Spleen (tissue), 11 donors: Measurements from ENCODE around the gene C19orf85. TPM values are rescaled to one million over a fixed set of nuclear protein-coding genes. Genes with fewer than 3 reads are reported as not detected.

Experiments used
- DNase-seq: peaks from one replicate; pipeline ENCODE4 v3.0.0-alpha.2; 2020
- H3K27ac ChIP-seq, 8 donors: fragments of 200-600 bp; sonication (generic) in 7 of 8; 1 replicate in 4 of 8; 2 replicates in 4 of 8; pipeline versions ENCODE4 v1.5.0 to v1.8.0; 2016 to 2021; ENCODE audit warnings: inconsistent platforms in 4 of 8, mild to moderate bottlenecking in 4 of 8, moderate library complexity in 1 of 8
- H3K27me3 ChIP-seq, 7 donors: fragments of 200-600 bp; sonication (generic) in 6 of 7; replicated peaks in 1 of 7; 1 replicate in 4 of 7; 2 replicates in 3 of 7; pipeline versions ENCODE4 v1.5.0 to v1.8.0; 2016 to 2021; ENCODE audit warnings: inconsistent platforms in 3 of 7, mild to moderate bottlenecking in 1 of 7
- H3K36me3 ChIP-seq, 6 donors: fragments of 200-600 bp; sonication (generic) in 5 of 6; 1 replicate in 4 of 6; 2 replicates in 2 of 6; pipeline versions ENCODE4 v1.5.0 to v1.8.0; 2016 to 2021; ENCODE audit warnings: inconsistent platforms in 2 of 6
- H3K4me1 ChIP-seq, 6 donors: fragments of 200-600 bp; sonication (generic) in 5 of 6; 1 replicate in 3 of 6; 2 replicates in 3 of 6; pipeline versions ENCODE4 v1.5.0 to v1.8.0; 2016 to 2021; ENCODE audit warnings: inconsistent platforms in 3 of 6
- H3K4me3 ChIP-seq, 8 donors: fragments of 200-600 bp; sonication (generic) in 7 of 8; 1 replicate in 4 of 8; 2 replicates in 4 of 8; pipeline versions ENCODE4 v1.5.0 to v1.8.0; 2016 to 2021; ENCODE audit warnings: inconsistent platforms in 4 of 8, mild to moderate bottlenecking in 4 of 8, moderate library complexity in 2 of 8
- H3K9me3 ChIP-seq, 8 donors: fragments of 200-600 bp; sonication (generic) in 7 of 8; 1 replicate in 4 of 8; 2 replicates in 4 of 8; pipeline versions ENCODE4 v1.5.0 to v1.8.0; 2016 to 2021; ENCODE audit warnings: inconsistent platforms in 4 of 8
- CTCF ChIP-seq, 11 experiments: fragments of 200-600 bp in 7 of 11; fragments of 450-650 bp in 4 of 11; sonication (generic) in 4 of 11; IDR thresholded peaks in 8 of 11; conservative IDR thresholded peaks in 3 of 11; 1 replicate in 7 of 11; 2 replicates in 4 of 11; pipeline versions ENCODE4 v1.4.0 to v1.8.0; 2016 to 2021; ENCODE audit warnings: antibody characterized with exemption in 11 of 11, inconsistent platforms in 4 of 11, mild to moderate bottlenecking in 1 of 11
- POLR2A ChIP-seq, 3 donors: fragments of 450-650 bp; IDR thresholded peaks; one replicate each; pipeline ENCODE4 v1.5.1; 2017; ENCODE audit warnings: antibody characterized with exemption in 3 of 3, mild to moderate bottlenecking in 1 of 3
- POLR2AphosphoS5 ChIP-seq, 3 donors: sonication (generic); formaldehyde crosslinking; IDR thresholded peaks; one replicate each; pipeline ENCODE4 v1.5.1; 2017; ENCODE audit warnings: antibody characterized with exemption in 3 of 3
- WGBS, 5 donors: extraction: QIAGEN DNeasy Blood & Tissue Kit in 3 of 5; methylation state at CpG; one replicate each; pipeline versions ENCODE4 v1.1.5 to v1.1.7; 2013 to 2018; 5-methylcytosine and 5-hydroxymethylcytosine counted together
- intact Hi-C: fragments of 100-400 bp; cut with DNase I; formaldehyde crosslinking; loops from one replicate; pipeline ENCODE4 v1.15.0; 2023; ENCODE audit warnings: low total_unique reads
- polyA plus RNA-seq, 3 donors: library from polyadenylated mRNA; stranded (reverse); fragments of 200-250 nt; gene quantifications; one replicate each; pipeline ENCODE4 v1.2.1, GENCODE V29; 2013
- total RNA-seq, 7 donors: library from RNA; depleted of rRNA in 3 of 7; stranded (reverse); fragments of >200 nt in 3 of 7; fragmentation: NEBNext Ultra II Directional in 4 of 7; extraction: Animal tissue kit (Norgen Biotek cat#: 25700) in 4 of 7; gene quantifications; one replicate each; pipeline versions ENCODE4 v1.1.0 to v1.2.1, GENCODE V29; 2016 to 2021
- donor health status: healthy with polysubstance abuse.
- donor health status: DM: no; HTN: no; CAD: no; lungs with moderate emphysema.
- donor health status: DM: no; HTN: no; CAD: no.
- donor health status: Bipolar disorder and iron deficiency.
- donor health status: healthy.
- donor health status: DM: no; HTN: no; CAD: no.
- donor health status: DM: yes; HTN: yes; CAD: no.

The C19orf85 gene
- total and polyA plus RNA-seq, 10 donors, result not detected

- no peak overlapping the region for H3K27ac ChIP-seq
- TF ChIP-seq POLR2A (IDR thresholded peaks at IDR 0.05), result no peak
- no peak for TF ChIP-seq POLR2AphosphoS5 (IDR thresholded peaks at IDR 0.05)
- TF ChIP-seq CTCF (IDR thresholded peaks at IDR 0.05 in 8 of 11, conservative IDR thresholded peaks at IDR 0.05 in 3 of 11), result no peak
- H3K36me3 ChIP-seq, result no peaks in the 10 kb centered on the region
- H3K9me3 ChIP-seq, result no peaks in the 10 kb centered on the region
- H3K4me1 ChIP-seq, result peaks cover 0 to 24% (median 20%) of the 10 kb centered on the region in 6 donors
- no peaks in the 10 kb centered on the region for H3K27me3 ChIP-seq
- intact Hi-C loops, result loop anchor here (2.0 kb wide), 1 partner anchor 39 kb away; no protein-coding TSS in a partner anchor
- no peak for DNase-seq
- WGBS, 5 donors, result 66 to 95% (median 87%) methylated on average over 4 of the region's 4 CpGs
- H3K4me3 ChIP-seq, result no peak overlapping the region
Measured at GRCh38 chr19:55466241-55466614, 1.7 kb upstream of the C19orf85 start.

- 72 to 86% (median 83%) methylated on average over 7 to 11 of the region's 11 CpGs for WGBS, 5 donors
- Histone ChIP-seq H3K9me3 (no peaks in the 10 kb centered on the region), H3K36me3 (no peaks in the 10 kb centered on the region), H3K27ac (no peak overlapping the region), H3K4me1 (peaks cover 0 to 30% (median 24%) of the 10 kb centered on the region in 6 donors), H3K27me3 (no peaks in the 10 kb centered on the region), H3K4me3 (no peak overlapping the region)
- intact Hi-C loops, result loop anchor here (2.0 kb wide), 1 partner anchor 39 kb away; no protein-coding TSS in a partner anchor
- peak; percentile 74 for DNase-seq
- TF ChIP-seq POLR2AphosphoS5 (IDR thresholded peaks at IDR 0.05), result no peak
- no peak for TF ChIP-seq CTCF (IDR thresholded peaks at IDR 0.05 in 8 of 11, conservative IDR thresholded peaks at IDR 0.05 in 3 of 11)
- no peak for TF ChIP-seq POLR2A (IDR thresholded peaks at IDR 0.05)
Measured at GRCh38 chr19:55465460-55466240, 1.1 kb upstream of the C19orf85 start.

GRCh38 chr19:55464039-55464661 is 401 bp downstream of the C19orf85 start:
- DNase-seq, result peak; percentile 64
- Histone ChIP-seq H3K9me3 (no peaks in the 10 kb centered on the region), H3K27me3 (no peaks in the 10 kb centered on the region), H3K27ac (no peak overlapping the region), H3K36me3 (no peaks in the 10 kb centered on the region), H3K4me1 (peaks cover 7 to 45% (median 37%) of the 10 kb centered on the region in 6 donors), H3K4me3 (no peak overlapping the region)
- TF ChIP-seq POLR2AphosphoS5 (IDR thresholded peaks at IDR 0.05) (no peak), CTCF (IDR thresholded peaks at IDR 0.05 in 8 of 11, conservative IDR thresholded peaks at IDR 0.05 in 3 of 11) (no peak), POLR2A (IDR thresholded peaks at IDR 0.05) (no peak)
- 75 to 88% (median 80%) methylated on average over 18 to 23 of the region's 23 CpGs for WGBS, 5 donors
- intact Hi-C loops, result no loop called here

GRCh38 chr19:55463583-55464031 is 944 bp downstream of the C19orf85 start:
- H3K4me1 ChIP-seq, result peaks cover 7 to 50% (median 38%) of the 10 kb centered on the region in 6 donors
- TF ChIP-seq CTCF (IDR thresholded peaks at IDR 0.05 in 8 of 11, conservative IDR thresholded peaks at IDR 0.05 in 3 of 11) (no peak), POLR2AphosphoS5 (IDR thresholded peaks at IDR 0.05) (no peak), POLR2A (IDR thresholded peaks at IDR 0.05) (no peak)
- peak; percentile 75 for DNase-seq
- no peaks in the 10 kb centered on the region for H3K9me3 ChIP-seq
- H3K27me3 ChIP-seq, result no peaks in the 10 kb centered on the region
- H3K36me3 ChIP-seq, result no peaks in the 10 kb centered on the region
- no peak overlapping the region for H3K27ac ChIP-seq
- H3K4me3 ChIP-seq, result no peak overlapping the region
- 74 to 86% (median 78%) methylated on average over 11 to 15 of the region's 15 CpGs for WGBS, 5 donors
- intact Hi-C loops, result no loop called here
